Immature natural killer cell (primary cell): ENCODE data around the gene SCGB3A1. TPM values are rescaled to one million over a fixed set of nuclear protein-coding genes. Genes with fewer than 3 reads are reported as not detected.

ENCODE experiments used
- DNase-seq, 3 donors: peaks; one replicate each; pipeline ENCODE4 v3.0.0; 2022; ENCODE audit warnings: mixed read lengths in 1 of 3
- H3K27ac Mint-ChIP-seq, 6 donors: one replicate each; pipeline ENCODE4 v1.8.0; 2020; ENCODE audit warnings: mixed read lengths in 6 of 6, mild to moderate bottlenecking in 5 of 6, inconsistent platforms in 4 of 6, moderate library complexity in 3 of 6
- H3K27me3 Mint-ChIP-seq, 3 donors: one replicate each; pipeline ENCODE4 v1.8.0; 2020 to 2021; ENCODE audit warnings: low read depth in 3 of 3, mild to moderate bottlenecking in 3 of 3, mixed read lengths in 3 of 3, moderate library complexity in 3 of 3, inconsistent platforms in 1 of 3
- H3K36me3 Mint-ChIP-seq, 3 donors: one replicate each; pipeline ENCODE4 v1.8.0; 2020; ENCODE audit warnings: mixed read lengths in 3 of 3, inconsistent platforms in 2 of 3, mild to moderate bottlenecking in 2 of 3
- H3K4me1 Mint-ChIP-seq, 2 donors: one replicate each; pipeline ENCODE4 v1.8.0; 2020; ENCODE audit warnings: inconsistent platforms in 2 of 2, mild to moderate bottlenecking in 2 of 2, mixed read lengths in 2 of 2, moderate library complexity in 1 of 2
- H3K4me3 Mint-ChIP-seq, 5 donors: one replicate each; pipeline ENCODE4 v1.8.0; 2020; ENCODE audit warnings: mild to moderate bottlenecking in 5 of 5, mixed read lengths in 5 of 5, inconsistent platforms in 3 of 5, moderate library complexity in 3 of 5
- H3K9me3 Mint-ChIP-seq, 6 donors: one replicate each; pipeline ENCODE4 v1.8.0; 2020; ENCODE audit warnings: mild to moderate bottlenecking in 6 of 6, mixed read lengths in 6 of 6, inconsistent platforms in 4 of 6, moderate library complexity in 3 of 6
- polyA plus RNA-seq, 3 donors: library from polyadenylated mRNA; unstranded; fragments of 300-500 nt; fragmentation: Illumina TruSeq; gene quantifications; one replicate each; pipeline ENCODE4 v1.2.3, GENCODE V29; 2021

SCGB3A1 gene
- polyA plus RNA-seq, 3 donors from 2014 or later, result 0.51 TPM; not detected in 2

DNA sequence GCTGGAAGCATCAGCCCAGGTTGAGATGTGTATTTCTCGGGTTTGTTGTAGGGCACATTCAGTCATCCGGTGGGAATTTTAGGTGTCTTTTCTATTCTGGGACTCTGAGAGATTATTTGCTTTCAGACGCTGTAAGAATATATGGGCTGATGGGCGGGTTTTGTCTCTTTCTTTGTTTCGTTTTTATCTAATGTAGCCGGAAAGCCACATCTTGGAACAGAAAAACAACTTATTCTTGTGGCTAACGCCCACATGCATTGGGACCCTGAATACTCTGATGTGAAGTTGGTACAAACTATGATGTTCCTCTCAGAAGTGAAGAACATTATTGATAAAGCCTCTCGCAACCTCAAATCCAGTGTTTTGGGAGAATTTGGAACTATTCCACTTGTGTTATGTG, 22.4 kb downstream of the SCGB3A1 start:
- H3K4me1 Mint-ChIP-seq, result no peaks in the 10 kb centered on the region
- DNase-seq, result no peak
- no peak overlapping the region for H3K4me3 Mint-ChIP-seq
- peak overlapping the region in 1 of 6 donors; percentile 22 for H3K27ac Mint-ChIP-seq
- no peaks in the 10 kb centered on the region for H3K9me3 Mint-ChIP-seq
- peaks cover 14 to 56% (median 14%) of the 10 kb centered on the region in 3 donors for H3K36me3 Mint-ChIP-seq
- peaks cover 0 to 2% (median 0%) of the 10 kb centered on the region in 3 donors for H3K27me3 Mint-ChIP-seq

DNA sequence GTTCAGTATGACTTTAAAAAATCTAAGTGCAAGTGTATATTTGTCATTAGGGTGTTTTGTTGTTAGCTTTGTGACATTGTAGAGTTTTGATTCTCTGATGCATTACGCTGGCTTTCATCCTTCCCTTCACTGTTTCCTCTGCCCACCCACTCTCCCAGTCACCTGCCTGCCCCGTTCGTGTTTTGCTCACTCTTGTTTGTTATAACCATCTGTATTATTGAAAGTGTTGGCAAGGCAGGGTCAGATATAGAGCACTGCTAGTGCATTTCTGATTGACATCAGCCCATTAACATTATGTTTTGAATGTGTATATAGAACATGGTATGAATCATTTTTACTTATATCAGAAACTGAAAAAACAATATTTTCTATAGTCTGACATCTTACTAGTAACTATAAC, 27.3 kb downstream of the SCGB3A1 start:
- Mint-ChIP-seq H3K27me3 (peaks cover 0 to 2% (median 0%) of the 10 kb centered on the region in 3 donors), H3K4me1 (peaks cover 16 to 29% of the 10 kb centered on the region in 2 donors), H3K4me3 (no peak overlapping the region), H3K36me3 (peaks cover 14 to 30% (median 17%) of the 10 kb centered on the region in 3 donors), H3K9me3 (no peaks in the 10 kb centered on the region), H3K27ac (peak overlapping the region in 1 of 6 donors; percentile 49)
- DNase-seq, result no peak

DNA sequence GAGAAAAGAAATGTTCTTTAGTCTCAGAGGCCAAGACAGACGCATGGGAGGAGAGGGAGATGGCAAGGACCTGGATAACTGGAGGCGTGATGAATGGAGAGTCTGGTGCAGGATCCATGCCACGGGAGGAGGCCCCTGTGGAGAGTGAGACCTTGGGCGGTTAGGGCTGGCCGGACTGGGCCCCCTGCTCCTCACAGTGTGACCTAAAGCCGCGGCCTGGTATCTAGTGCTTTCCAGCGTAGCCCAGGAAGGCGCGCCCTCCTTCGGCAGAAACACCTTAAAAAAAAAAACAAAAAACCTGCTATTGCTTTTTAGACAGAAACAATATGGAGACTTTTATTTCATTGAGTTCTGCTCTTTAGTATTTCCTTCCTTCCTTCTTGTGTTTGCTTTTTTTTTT, 33.1 kb downstream of the SCGB3A1 start:
- no peak for DNase-seq
- no peak overlapping the region for H3K4me3 Mint-ChIP-seq
- H3K36me3 Mint-ChIP-seq, result peaks cover 12 to 24% (median 14%) of the 10 kb centered on the region in 3 donors
- peaks cover 22 to 46% of the 10 kb centered on the region in 2 donors for H3K4me1 Mint-ChIP-seq
- H3K27ac Mint-ChIP-seq, result no peak overlapping the region
- H3K9me3 Mint-ChIP-seq, result no peaks in the 10 kb centered on the region
- peaks cover 0 to 2% (median 0%) of the 10 kb centered on the region in 3 donors for H3K27me3 Mint-ChIP-seq

DNA sequence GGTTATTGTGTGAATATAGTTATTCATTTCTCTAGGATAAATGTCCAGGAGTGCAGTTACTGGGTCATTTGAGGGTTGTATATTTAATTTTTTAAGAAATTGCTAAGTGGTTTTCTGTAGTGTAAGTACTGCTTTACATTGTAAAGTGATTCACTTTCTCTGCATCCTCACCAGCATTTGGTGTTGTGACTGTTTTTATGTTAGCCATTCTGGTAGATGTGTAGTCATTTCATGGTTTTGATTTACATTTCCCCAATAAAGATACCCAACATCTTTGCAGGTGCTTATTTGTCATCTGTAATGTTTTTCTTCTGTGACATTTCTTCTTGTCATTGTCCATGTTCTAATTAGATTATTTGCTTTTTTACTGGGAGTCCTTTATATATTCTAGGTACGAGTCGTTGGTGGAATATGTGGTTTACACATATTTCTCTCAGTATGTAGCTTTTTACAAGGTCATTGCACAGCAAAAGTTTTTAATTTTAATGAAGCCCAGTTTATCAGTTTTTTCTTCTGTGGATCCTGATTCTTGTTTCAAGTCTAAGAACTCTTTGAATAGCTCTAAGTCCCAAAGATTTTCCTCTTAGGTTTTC, 34.0 kb downstream of the SCGB3A1 start:
- H3K27me3 Mint-ChIP-seq, result peaks cover 0 to 2% (median 0%) of the 10 kb centered on the region in 3 donors
- no peak for DNase-seq
- H3K9me3 Mint-ChIP-seq, result no peaks in the 10 kb centered on the region
- H3K4me1 Mint-ChIP-seq, result peaks cover 22 to 46% of the 10 kb centered on the region in 2 donors
- H3K4me3 Mint-ChIP-seq, result no peak overlapping the region
- H3K36me3 Mint-ChIP-seq, result peaks cover 12 to 26% (median 22%) of the 10 kb centered on the region in 3 donors
- H3K27ac Mint-ChIP-seq, result no peak overlapping the region

DNA sequence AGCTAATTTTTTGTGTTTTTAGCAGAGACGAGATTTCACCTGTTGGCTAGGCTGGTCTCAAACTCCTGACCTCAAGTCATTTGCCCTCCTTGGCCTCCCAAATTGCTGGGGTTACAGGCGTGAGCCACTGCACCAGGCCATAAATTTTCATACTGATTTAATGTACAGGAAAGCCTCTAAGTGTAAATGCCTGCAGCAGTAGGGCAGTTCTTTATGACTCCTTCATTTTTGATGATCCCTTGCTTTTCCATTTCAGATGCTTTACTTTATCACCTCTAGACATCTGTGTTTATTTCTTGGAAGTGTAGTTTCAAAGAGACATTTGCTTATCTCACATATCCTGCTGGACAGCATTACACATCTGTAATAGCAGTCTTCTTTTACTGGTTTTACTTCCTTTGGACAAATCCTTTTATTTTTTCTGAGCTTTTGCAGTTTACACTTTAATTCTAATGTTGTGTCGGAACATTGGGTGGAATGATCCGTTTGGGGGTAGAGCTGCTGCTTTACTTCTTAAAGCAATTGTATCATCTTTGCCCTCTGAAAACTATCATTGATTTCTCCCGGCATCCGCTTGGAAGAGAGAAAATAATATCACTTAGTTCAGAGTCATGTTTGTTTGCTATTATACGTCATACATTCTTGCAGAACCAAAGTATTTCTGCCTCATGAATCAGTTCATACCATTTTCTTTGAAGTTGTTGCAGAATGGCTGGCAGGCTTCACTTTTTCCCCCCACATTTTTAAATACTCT, 36.0 kb downstream of the SCGB3A1 start:
- H3K27me3 Mint-ChIP-seq, result peaks cover 0 to 2% (median 0%) of the 10 kb centered on the region in 3 donors
- H3K36me3 Mint-ChIP-seq, result peaks cover 8 to 23% (median 21%) of the 10 kb centered on the region in 3 donors

DNA sequence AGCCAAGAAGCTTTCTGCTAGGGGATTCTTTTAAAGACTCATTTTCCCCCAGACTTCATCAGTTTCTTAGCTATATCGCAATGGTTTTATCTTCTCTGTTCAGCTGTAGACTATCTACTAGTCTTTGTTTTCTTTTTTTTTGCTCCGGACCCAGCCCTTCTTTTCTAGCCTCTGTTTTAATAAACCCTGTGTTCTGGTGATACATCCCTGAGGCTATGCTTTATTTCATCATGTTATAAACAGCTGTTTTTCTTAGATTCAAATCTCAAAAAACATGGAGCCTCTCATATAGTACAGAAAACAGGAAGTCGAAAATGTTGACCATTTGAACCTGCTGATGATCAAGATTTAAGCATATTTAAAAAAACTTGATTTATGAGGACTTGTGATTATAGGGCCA, 37.8 kb downstream of the SCGB3A1 start:
- DNase-seq, result no peak
- H3K9me3 Mint-ChIP-seq, result no peaks in the 10 kb centered on the region
- H3K36me3 Mint-ChIP-seq, result peaks cover 4 to 25% (median 21%) of the 10 kb centered on the region in 3 donors
- H3K27me3 Mint-ChIP-seq, result no peaks in the 10 kb centered on the region
- H3K4me1 Mint-ChIP-seq, result peaks cover 12 to 26% of the 10 kb centered on the region in 2 donors
- no peak overlapping the region for H3K4me3 Mint-ChIP-seq
- H3K27ac Mint-ChIP-seq, result peak overlapping the region in 2 of 6 donors; percentile 7 to 9

More for the DNA sequence above, 36.0 kb downstream of the SCGB3A1 start:
- H3K27ac Mint-ChIP-seq, result no peak overlapping the region
- peaks cover 14 to 35% of the 10 kb centered on the region in 2 donors for H3K4me1 Mint-ChIP-seq
- H3K4me3 Mint-ChIP-seq, result no peak overlapping the region
- no peak for DNase-seq
- no peaks in the 10 kb centered on the region for H3K9me3 Mint-ChIP-seq

DNA sequence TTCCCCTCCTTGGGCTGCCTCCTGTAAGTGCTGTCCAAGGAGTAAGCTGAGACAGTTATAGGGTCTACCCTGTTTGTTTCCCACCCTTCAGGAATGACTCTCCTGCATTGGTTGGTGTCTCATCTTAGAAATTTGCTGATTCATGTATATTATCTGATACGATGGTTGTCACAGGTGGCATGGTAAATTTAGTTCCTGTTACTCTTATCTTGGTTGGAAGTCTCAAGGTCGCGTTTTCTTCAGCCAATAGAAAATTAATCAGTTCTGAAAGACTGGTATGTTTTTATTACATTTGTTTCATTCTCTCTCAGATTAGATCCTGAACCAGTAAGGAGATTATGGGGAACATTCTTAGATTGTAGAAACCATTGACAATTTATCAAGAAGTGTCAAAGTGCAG, 42.7 kb downstream of the SCGB3A1 start:
- Mint-ChIP-seq H3K4me3 (no peak overlapping the region), H3K27ac (peak overlapping the region in 1 of 6 donors; percentile 4), H3K4me1 (peaks cover 18 to 32% of the 10 kb centered on the region in 2 donors), H3K27me3 (no peaks in the 10 kb centered on the region), H3K9me3 (no peaks in the 10 kb centered on the region), H3K36me3 (peaks cover 6 to 19% (median 13%) of the 10 kb centered on the region in 3 donors)
- DNase-seq, result no peak

DNA sequence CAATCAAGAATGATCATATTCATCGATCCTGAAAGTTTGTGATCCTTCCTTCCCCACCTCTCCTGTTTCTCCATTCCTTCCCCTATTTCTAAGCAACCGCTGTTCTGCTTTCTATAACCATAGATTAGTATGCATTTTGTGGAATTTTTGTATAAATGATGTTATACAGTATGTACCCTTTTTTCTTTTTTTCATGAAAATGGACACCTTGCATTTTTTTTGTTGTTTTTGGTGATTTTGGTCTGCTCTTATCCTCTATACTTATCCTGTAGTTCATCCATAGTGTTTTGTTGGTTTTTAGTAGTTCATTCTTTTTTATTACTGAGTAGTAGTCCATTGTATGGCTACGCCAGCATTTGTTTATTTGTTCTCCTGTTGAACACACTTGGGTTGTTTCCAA, 46.1 kb downstream of the SCGB3A1 start:
- peaks cover 21 to 31% of the 10 kb centered on the region in 2 donors for H3K4me1 Mint-ChIP-seq
- no peaks in the 10 kb centered on the region for H3K9me3 Mint-ChIP-seq
- H3K36me3 Mint-ChIP-seq, result peaks cover 4 to 14% (median 12%) of the 10 kb centered on the region in 3 donors
- DNase-seq, result no peak
- no peak overlapping the region for H3K4me3 Mint-ChIP-seq
- H3K27me3 Mint-ChIP-seq, result no peaks in the 10 kb centered on the region
- H3K27ac Mint-ChIP-seq, result no peak overlapping the region

DNA sequence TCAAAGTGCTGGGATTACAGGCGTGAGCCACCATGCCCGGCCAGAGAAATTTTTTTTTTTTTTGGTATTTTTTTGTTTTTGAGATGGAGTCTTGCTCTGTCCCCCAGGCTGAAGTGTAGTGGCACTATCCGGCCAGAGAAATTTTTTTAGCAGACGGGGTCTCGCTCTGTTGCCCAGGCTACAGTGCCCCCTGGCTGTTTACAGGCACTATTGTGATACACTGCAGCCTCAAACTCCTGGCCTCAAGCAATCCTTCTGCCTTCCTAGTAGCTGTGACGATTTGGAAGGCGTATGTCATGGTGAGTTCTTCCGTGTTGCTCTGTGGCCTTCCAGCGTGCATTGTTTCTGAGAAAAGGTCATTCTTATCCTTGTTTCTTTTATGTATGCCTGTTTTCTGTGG, 49.6 kb downstream of the SCGB3A1 start:
- H3K9me3 Mint-ChIP-seq, result no peaks in the 10 kb centered on the region
- H3K27me3 Mint-ChIP-seq, result no peaks in the 10 kb centered on the region
- H3K4me1 Mint-ChIP-seq, result peaks cover 13 to 31% of the 10 kb centered on the region in 2 donors
- H3K27ac Mint-ChIP-seq, result peak overlapping the region in 1 of 6 donors; percentile 34
- DNase-seq, result no peak
- no peak overlapping the region for H3K4me3 Mint-ChIP-seq
- H3K36me3 Mint-ChIP-seq, result peaks cover 4 to 14% (median 8%) of the 10 kb centered on the region in 3 donors

Other genes with a start within 250 kb of the SCGB3A1 start
- not detected for gene GFPT2, start 238.2 kb downstream of the SCGB3A1 start, polyA plus RNA-seq
- 10 to 100 TPM in 1 of 3 donors, 1 to 10 TPM in 2; 5.8 to 11.2 (median 9.0) TPM for gene CNOT6, start 97.1 kb downstream of the SCGB3A1 start, polyA plus RNA-seq
- under 1 TPM in 1 of 3 donors, not detected in 2; 0.37 TPM for gene FLT4, start 58.1 kb upstream of the SCGB3A1 start, polyA plus RNA-seq
- not detected for gene OR2Y1, start 148.6 kb upstream of the SCGB3A1 start, polyA plus RNA-seq
- gene MGAT1, start 211.3 kb upstream of the SCGB3A1 start, polyA plus RNA-seq, result 100 to 1,000 TPM; 220 to 241 (median 238) TPM